ENCODE measurements around the gene MYL12B.
"Not testable (repeated sequence)": the region's sequence is repeated elsewhere in the genome, so short reads cannot be mapped to it uniquely, and the experiment has no call there.

The MYL12B gene

GRCh38 chr18:3263132-3263700, 1.3 kb downstream of the MYL12B start:
- DNase-seq = no peak

DNA sequence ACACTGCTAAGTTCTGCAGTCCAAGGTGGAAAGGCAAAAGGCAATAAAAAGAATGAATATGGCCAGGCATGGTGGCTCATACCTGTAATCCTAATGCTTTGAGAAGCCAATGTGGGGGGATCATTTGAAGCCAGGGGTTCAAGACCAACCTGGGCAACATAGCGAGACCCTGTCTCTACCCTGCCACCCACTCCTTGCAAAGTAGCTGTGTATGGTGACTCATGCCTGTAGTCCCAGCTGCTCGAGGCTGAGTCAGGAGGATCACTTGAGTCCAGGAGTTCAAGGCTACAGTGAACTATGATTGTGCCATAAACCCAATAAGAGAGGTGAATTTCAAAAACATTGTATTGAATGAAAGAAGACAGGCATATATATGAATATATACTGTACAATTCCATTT, 2.4 kb downstream of the MYL12B start:
- peak; percentile 27 for DNase-seq

DNA sequence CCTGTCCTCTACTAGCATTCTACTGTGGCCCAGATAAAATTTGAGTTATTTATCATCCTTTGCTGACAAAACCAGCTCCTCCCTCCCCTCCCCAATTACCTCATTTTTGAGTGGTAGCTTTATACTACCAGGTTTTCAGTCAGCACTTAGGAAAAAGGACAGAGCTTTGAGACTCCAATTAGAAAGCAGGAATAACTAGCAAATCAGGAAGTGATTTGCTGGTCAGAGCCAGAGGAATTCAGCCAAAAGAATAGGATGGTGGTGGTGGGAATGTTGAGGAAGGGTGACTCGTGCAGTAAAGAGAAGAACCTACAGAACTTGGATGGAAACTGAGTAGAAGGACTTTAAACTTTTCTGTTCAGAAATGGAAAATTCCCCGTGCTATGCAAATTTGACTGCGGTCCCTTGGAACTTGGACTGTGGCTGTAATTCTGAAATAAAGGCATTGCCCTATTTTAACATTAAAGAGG, 3.7 kb downstream of the MYL12B start:
- DNase-seq = no peak

GRCh38 chr18:3266062-3266608, 4.2 kb downstream of the MYL12B start:
- no peak for DNase-seq

GRCh38 chr18:3268306-3268705, 6.4 kb downstream of the MYL12B start:
- no peak for DNase-seq

- DNase-seq = no peak
Observed at GRCh38 chr18:3269241-3269913, 7.4 kb downstream of the MYL12B start.

GRCh38 chr18:3269914-3270299, 8.0 kb downstream of the MYL12B start:
- no peak for DNase-seq

- DNase-seq = no peak
Observed at GRCh38 chr18:3273042-3273441, 11.1 kb downstream of the MYL12B start.

GRCh38 chr18:3277643-3278213, 15.8 kb downstream of the MYL12B start:
- not testable (repeated sequence) for DNase-seq

GRCh38 chr18:3279201-3280185, 17.6 kb downstream of the MYL12B start:
- no peak for DNase-seq

DNA sequence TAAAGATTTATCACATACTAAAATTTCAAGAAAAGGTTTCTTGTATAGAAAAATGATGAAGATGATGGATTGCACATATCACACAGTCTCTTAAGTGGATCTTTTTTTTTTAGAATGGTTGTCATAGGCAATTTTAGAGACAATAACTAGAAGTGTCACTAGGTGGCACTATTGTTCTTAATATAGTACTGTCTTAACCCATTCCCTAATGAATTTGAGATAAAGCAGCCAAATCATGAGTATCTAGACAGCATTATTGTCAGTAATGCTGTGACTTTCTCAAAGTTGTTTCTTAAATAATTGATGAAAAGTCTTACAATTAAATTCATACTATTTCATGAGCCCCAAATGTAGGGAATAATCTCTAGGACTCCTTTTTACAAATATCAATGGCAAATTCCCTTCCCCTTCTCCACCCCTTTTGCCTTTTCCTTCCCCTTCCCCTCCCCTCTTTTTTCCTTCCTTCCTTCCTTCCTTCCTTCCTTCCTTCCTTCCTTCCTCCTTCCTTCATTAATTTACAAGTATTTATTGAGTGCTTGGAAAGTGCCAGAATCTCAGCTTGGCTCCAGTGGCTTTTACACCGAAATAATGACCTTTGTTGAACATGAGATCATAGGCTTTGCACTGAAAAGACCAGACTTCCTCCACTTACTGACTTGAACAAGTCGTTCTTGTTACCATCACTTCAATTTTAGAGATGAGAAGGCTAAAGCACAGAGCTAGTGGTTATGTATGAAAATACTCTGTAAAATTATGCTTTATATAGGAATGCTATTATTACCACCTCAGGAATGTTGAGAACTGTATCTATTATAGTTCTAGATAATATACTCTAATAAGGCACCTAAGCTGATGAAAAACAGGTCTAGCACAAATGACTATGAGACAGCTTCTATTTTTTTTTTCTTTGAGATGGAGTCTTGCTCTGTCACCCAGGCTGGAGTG, 19.8 kb downstream of the MYL12B start:
- no peak for DNase-seq

DNA sequence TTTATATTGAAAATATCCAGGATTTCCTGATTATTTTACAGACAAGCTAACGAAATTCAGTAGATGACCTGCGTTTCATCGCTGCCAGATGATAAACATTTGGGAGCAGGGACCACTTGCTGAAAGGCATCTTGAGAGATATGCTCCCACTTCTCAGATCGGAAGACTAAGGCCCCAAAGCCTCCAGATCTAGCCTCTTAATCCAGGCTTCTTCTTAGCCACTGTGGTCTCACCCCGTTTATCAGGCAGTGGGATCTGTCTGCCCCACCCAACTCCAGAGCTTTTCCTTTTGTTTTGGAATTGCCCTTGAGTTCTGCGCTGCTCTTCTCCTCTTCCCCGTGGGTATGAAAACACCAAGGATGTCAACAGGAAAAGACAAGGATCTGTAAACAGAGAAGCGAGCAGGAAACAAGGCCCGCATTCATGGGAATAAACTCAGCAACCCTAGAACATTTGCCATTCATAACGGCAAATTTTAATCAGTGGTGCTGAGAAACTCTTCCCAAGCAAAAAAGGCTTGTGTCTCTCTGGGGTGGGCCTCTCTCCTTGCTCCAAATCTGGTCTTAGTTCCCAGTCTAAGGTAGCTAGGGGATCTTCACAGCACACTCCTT, 21.4 kb downstream of the MYL12B start:
- no peak for DNase-seq

- no peak for DNase-seq
Observed at GRCh38 chr18:3283908-3284307, 22.0 kb downstream of the MYL12B start.

DNA sequence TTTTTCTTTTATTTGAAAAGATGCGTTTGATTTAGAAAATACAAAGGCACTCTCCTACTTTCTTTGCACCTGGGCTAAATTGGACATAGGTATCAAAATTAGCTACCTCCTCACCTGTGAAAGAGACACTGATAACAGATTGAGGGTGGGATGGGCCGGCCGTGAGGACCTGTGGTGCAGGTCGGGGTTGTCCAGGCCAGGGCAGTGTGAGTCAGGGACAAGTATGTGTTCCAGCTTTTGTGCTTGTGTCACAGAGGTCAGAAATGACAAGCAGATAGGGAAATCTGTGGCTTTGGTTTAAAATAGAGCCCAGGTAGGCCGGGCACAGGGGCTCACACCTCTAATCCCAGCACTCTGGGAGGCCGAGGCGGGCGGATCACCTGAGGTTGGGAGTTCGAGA, 22.6 kb downstream of the MYL12B start:
- DNase-seq = no peak

GRCh38 chr18:3286159-3286558, 24.2 kb downstream of the MYL12B start:
- DNase-seq = no peak

- DNase-seq = no peak
Observed at GRCh38 chr18:3293196-3293951, 31.4 kb downstream of the MYL12B start.

DNA sequence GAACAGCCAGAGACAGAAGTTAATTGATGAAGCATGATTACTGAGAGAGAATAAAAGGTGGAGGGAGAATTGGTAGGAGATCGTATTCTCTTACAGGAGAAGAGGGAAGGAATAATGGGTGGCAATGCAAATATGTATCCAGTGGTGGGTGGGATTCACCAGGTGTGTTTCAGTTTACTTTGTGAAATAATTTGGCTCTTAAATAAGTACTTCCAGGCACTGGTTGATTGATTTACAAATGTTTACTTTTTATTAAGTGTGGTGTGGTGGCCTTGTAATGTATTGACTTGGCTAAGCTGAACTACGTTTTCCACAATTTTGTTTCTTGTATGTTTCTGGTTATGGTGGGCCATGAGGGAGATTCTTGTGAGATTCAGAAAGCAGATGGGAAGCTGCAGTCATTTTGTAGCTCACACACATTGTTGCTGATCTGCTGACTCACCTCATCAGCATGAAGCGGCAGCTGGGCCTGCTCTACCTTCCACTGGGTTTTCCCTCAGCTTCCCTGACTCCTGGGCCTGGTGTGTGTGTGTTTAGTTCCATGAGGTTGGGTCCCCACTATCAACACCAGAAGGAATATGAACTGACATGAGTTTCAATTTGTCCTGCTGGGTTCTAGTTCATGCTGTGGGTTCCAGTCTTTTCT, 32.6 kb downstream of the MYL12B start:
- DNase-seq = no peak

- peak; percentile 97 for DNase-seq
Observed at GRCh38 chr18:3297025-3297984, 35.4 kb downstream of the MYL12B start.

GRCh38 chr18:3304832-3305231, 42.9 kb downstream of the MYL12B start:
- DNase-seq = no peak

Data from activated CD4-positive, alpha-beta T cell treated with anti-CD3 and anti-CD28 coated beads for 48 hours (primary cell).